WTC11 (cell line): ENCODE results near the gene IL23R. TPM values are rescaled to one million over a fixed set of nuclear protein-coding genes. Genes with fewer than 3 reads are reported as not detected.

Experiments
- ATAC-seq: fragments of 200-7000 bp; cut with Tn5 transposase; 2 replicates; pipeline ENCODE4 v1.10.0; 2021; ENCODE audit warnings: mild to moderate bottlenecking, moderate library complexity
- CTCF ChIA-PET: fragments of 300-600 bp; sonication (Branson Sonifier 250); formaldehyde crosslinking; loops from one replicate; lab custom pipeline; 2021; ENCODE audit warnings: antibody characterized with exemption; lab: Charles Lee
- POLR2A ChIA-PET: fragments of 350-600 bp; sonication (Branson Sonifier 250); formaldehyde crosslinking; loops from one replicate; lab custom pipeline; 2021; ENCODE audit warnings: antibody characterized with exemption; lab: Charles Lee
- DNase-seq: peaks from one replicate; pipeline ENCODE4 v3.0.0; 2021; ENCODE audit warnings: low spot score
- H3K27ac Mint-ChIP-seq: 2 replicates; pipeline ENCODE4 v1.8.0; 2021; ENCODE audit warnings: mixed read lengths
- H3K27me3 Mint-ChIP-seq: 2 replicates; pipeline ENCODE4 v1.8.0; 2021; ENCODE audit warnings: low read depth, mild to moderate bottlenecking, moderate library complexity, mixed read lengths
- H3K36me3 Mint-ChIP-seq: 2 replicates; pipeline ENCODE4 v1.8.0; 2021; ENCODE audit warnings: mixed read lengths
- H3K4me1 Mint-ChIP-seq: 2 replicates; pipeline ENCODE4 v1.8.0; 2022; ENCODE audit warnings: mixed read lengths
- H3K4me3 Mint-ChIP-seq: 2 replicates; pipeline ENCODE4 v1.8.0; 2021; ENCODE audit warnings: mild to moderate bottlenecking, moderate library complexity, mixed read lengths
- H3K9me3 Mint-ChIP-seq: 2 replicates; pipeline ENCODE4 v1.8.0; 2021; ENCODE audit warnings: mixed read lengths
- CTCF ChIP-seq: fragments of 200-600 bp; IDR thresholded peaks from 2 replicates; pipeline ENCODE4 v1.8.0; 2022; ENCODE audit warnings: antibody characterized with exemption
- ERG ChIP-seq: fragments of 250-450 bp; sonication (Bioruptor Pico); IDR thresholded peaks from 2 replicates; pipeline ENCODE4 v1.8.0; 2021; ENCODE audit warnings: mild to moderate bottlenecking
- ETV6 ChIP-seq: sonication (generic); formaldehyde crosslinking; IDR thresholded peaks from 2 replicates; pipeline ENCODE4 v1.8.1; 2022; ENCODE audit warnings: mild to moderate bottlenecking, missing genetic modification reagents
- GABPB1 ChIP-seq: sonication (generic); formaldehyde crosslinking; IDR thresholded peaks from 2 replicates; pipeline ENCODE4 v1.8.1; 2023; ENCODE audit warnings: mild to moderate bottlenecking, missing genetic modification reagents
- JUN ChIP-seq: sonication (generic); formaldehyde crosslinking; IDR thresholded peaks from 2 replicates; pipeline ENCODE4 v1.8.0; 2023; ENCODE audit warnings: mild to moderate bottlenecking, missing genetic modification reagents
- MXD4 ChIP-seq: fragments of 250-450 bp; sonication (Bioruptor Pico); IDR thresholded peaks from 2 replicates; pipeline ENCODE4 v1.8.0; 2021; ENCODE audit warnings: mild to moderate bottlenecking, moderate library complexity, borderline replicate concordance
- MYBL2 ChIP-seq: sonication (generic); formaldehyde crosslinking; IDR thresholded peaks from 2 replicates; pipeline ENCODE4 v1.8.1; 2023; ENCODE audit warnings: mild to moderate bottlenecking, moderate library complexity, missing genetic modification reagents
- NR1H2 ChIP-seq: sonication (generic); formaldehyde crosslinking; IDR thresholded peaks from 2 replicates; pipeline ENCODE4 v1.9.0; 2021; ENCODE audit warnings: mild to moderate bottlenecking, moderate library complexity, missing genetic modification reagents
- NR2C2 ChIP-seq: sonication (generic); formaldehyde crosslinking; IDR thresholded peaks from 2 replicates; pipeline ENCODE4 v1.8.0; 2022; ENCODE audit warnings: mild to moderate bottlenecking, missing genetic modification reagents
- PRRX2 ChIP-seq: fragments of 250-450 bp; sonication (Bioruptor Pico); IDR thresholded peaks from 2 replicates; pipeline ENCODE4 v1.8.0; 2021; ENCODE audit warnings: mild to moderate bottlenecking
- RELA ChIP-seq: sonication (generic); formaldehyde crosslinking; IDR thresholded peaks from 2 replicates; pipeline ENCODE4 v1.8.1; 2022; ENCODE audit warnings: missing genetic modification reagents, mild to moderate bottlenecking, borderline replicate concordance
- TEAD1 ChIP-seq: sonication (generic); formaldehyde crosslinking; IDR thresholded peaks from 2 replicates; pipeline ENCODE4 v1.8.0; 2022; ENCODE audit warnings: mild to moderate bottlenecking, missing genetic modification reagents
- ZNF138 ChIP-seq: sonication (generic); formaldehyde crosslinking; conservative IDR thresholded peaks from 2 replicates; pipeline ENCODE4 v1.8.1; 2022; ENCODE audit warnings: mild to moderate bottlenecking, moderate library complexity, missing genetic modification reagents
- ZNF317 ChIP-seq: sonication (generic); formaldehyde crosslinking; IDR thresholded peaks from 2 replicates; pipeline ENCODE4 v1.8.1; 2023; ENCODE audit warnings: low read depth, mild to moderate bottlenecking, moderate library complexity, missing genetic modification reagents, borderline replicate concordance
- ZNF425 ChIP-seq: fragments of 250-450 bp; sonication (Bioruptor Pico); conservative IDR thresholded peaks from 2 replicates; pipeline ENCODE4 v1.9.0; 2021; ENCODE audit warnings: mild to moderate bottlenecking
- total RNA-seq: library from RNA; stranded (reverse); gene quantifications from 3 replicates; pipeline ENCODE4 v1.2.3, GENCODE V29; 2021
- TF ChIP-seq, protein P1 (sequence below): sonication (generic); formaldehyde crosslinking; IDR thresholded peaks from 2 replicates; pipeline ENCODE4 v1.8.0; 2023; ENCODE audit warnings: mild to moderate bottlenecking, missing genetic modification reagents
- TF ChIP-seq, protein P2 (sequence below): sonication (generic); formaldehyde crosslinking; IDR thresholded peaks from 2 replicates; pipeline ENCODE4 v1.8.0; 2022; ENCODE audit warnings: mild to moderate bottlenecking, missing genetic modification reagents

Gene IL23R
- total RNA-seq, 1 experiment from 2014 or later, result not detected

DNA sequence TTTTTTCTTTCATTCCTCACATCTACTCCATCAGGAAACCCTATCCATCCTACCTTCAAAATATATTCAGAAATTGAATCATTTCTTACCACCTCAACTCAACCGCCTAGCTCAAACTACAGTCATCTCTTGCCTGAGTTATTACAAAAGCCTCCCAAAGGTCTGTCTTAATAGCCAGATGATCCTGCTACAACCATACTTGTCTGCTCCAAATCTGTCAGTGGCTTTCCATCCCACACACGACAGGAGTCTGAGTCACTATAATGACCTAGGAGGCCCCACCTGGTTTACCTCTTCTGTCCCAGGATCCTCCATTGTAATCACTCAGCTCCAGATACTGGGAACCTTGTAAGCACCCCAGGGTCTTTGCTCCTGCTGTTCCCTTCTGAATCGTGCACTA, 104.3 kb downstream of the IL23R start (continued):
- TF ChIP-seq MYBL2 (CRISPR knock-in tag) (no peak), ETV6 (CRISPR knock-in tag) (no peak), TEAD1 (no peak), RELA (no peak)

- ChIA-PET CTCF (no interaction called here), POLR2A (no interaction called here)
- Mint-ChIP-seq H3K4me1 (no peaks in the 10 kb centered on the region), H3K4me3 (no peak overlapping the region), H3K9me3 (peaks cover 50% of the 10 kb centered on the region), H3K27ac (no peak overlapping the region), H3K36me3 (peaks cover 8% of the 10 kb centered on the region; the same call in 1 of the 2 replicates), H3K27me3 (no peaks in the 10 kb centered on the region; the same call in 1 of the 2 replicates)
- ATAC-seq (no peak), DNase-seq (no peak)
- TF ChIP-seq ERG (no peak), ZNF425 (CRISPR knock-in tag) (no peak), CTCF (no peak), NR2C2 (no peak), NR1H2 (CRISPR knock-in tag) (no peak), PRRX2 (CRISPR knock-in tag) (no peak), ZNF317 (CRISPR knock-in tag) (no peak), JUN (no peak), RELA (no peak), GABPB1 (no peak), ZNF138 (CRISPR knock-in tag) (no peak), MXD4 (CRISPR knock-in tag) (no peak)
- TF ChIP-seq, protein P1, sequence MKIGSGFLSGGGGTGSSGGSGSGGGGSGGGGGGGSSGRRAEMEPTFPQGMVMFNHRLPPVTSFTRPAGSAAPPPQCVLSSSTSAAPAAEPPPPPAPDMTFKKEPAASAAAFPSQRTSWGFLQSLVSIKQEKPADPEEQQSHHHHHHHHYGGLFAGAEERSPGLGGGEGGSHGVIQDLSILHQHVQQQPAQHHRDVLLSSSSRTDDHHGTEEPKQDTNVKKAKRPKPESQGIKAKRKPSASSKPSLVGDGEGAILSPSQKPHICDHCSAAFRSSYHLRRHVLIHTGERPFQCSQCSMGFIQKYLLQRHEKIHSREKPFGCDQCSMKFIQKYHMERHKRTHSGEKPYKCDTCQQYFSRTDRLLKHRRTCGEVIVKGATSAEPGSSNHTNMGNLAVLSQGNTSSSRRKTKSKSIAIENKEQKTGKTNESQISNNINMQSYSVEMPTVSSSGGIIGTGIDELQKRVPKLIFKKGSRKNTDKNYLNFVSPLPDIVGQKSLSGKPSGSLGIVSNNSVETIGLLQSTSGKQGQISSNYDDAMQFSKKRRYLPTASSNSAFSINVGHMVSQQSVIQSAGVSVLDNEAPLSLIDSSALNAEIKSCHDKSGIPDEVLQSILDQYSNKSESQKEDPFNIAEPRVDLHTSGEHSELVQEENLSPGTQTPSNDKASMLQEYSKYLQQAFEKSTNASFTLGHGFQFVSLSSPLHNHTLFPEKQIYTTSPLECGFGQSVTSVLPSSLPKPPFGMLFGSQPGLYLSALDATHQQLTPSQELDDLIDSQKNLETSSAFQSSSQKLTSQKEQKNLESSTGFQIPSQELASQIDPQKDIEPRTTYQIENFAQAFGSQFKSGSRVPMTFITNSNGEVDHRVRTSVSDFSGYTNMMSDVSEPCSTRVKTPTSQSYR (CRISPR knock-in tag), result no peak
- TF ChIP-seq, protein P2, sequence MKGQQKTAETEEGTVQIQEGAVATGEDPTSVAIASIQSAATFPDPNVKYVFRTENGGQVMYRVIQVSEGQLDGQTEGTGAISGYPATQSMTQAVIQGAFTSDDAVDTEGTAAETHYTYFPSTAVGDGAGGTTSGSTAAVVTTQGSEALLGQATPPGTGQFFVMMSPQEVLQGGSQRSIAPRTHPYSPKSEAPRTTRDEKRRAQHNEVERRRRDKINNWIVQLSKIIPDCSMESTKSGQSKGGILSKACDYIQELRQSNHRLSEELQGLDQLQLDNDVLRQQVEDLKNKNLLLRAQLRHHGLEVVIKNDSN, result no peak
Observed at GRCh38 chr1:67273591-67273990, 107.3 kb downstream of the IL23R start.
